ENCODE measurements around the gene BRAF.

DNA sequence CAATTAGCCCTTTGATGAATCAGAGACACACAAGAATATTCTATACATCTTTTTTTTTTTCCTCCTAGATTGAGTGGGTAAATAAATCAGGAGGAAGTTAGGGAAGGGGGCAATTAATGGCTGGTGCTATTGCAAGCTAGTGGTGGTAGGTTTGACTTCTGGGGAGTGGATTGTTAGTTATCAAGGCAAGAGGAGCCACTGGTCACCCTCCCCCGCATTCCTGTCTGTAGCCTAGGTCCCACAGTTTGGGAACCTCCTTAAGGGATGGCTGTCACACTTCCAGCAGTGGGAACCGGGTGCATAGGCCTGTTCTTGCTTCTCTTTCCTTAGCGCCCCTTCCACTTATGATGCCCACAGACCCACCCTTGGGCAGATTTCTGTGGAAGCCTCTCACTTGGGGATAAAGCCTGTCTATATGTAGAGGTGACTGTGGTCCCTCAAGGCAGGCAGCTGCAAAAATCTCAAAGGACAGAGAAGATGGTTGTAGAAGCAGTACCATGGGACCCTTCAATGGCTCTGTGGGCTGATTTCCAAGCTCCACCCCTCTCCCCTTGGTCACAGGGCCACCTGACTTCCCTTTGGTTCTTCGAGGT is 254.3 kb downstream of the BRAF start:
- no peak for TF ChIP-seq POLR2A (IDR thresholded peaks at IDR 0.05; ENCODE audit: low read depth, low read length)
- no peak for TF ChIP-seq TAF1 (IDR thresholded peaks at IDR 0.05; ENCODE audit: borderline replicate concordance, low read depth, low read length)
